Measurements from ENCODE around the gene MRPL51. TPM values are rescaled to one million over a fixed set of nuclear protein-coding genes. Genes with fewer than 3 reads are reported as not detected.

Gene MRPL51
- total RNA-seq: 84.3 and 96.9 TPM in 2 replicates

GRCh38 chr12:6492838-6493496, at the start of gene MRPL51:
Gene MRPL51, minus strand, starts transcription at chr12:6493262. Its CDS starts 126 bp downstream, at chr12:6493136.

GRCh38 chr12:6533923-6534694, 41.0 kb upstream of the MRPL51 start, which contains the start of gene GAPDH:
Gene GAPDH, plus strand, starts transcription at chr12:6534517. Its CDS starts 316 bp downstream, at chr12:6534833.

GRCh38 chr12:6493497-6494257, 615 bp upstream of the MRPL51 start, which contains the start of gene NCAPD2:
Gene NCAPD2, plus strand, starts transcription at chr12:6494102. Its CDS starts 997 bp downstream, at chr12:6495099.

GRCh38 chr12:6470375-6471163, 22.5 kb downstream of the MRPL51 start, which contains the start of gene VAMP1:
Gene VAMP1, minus strand, starts transcription at chr12:6470677. Its CDS starts 146 bp downstream, at chr12:6470531.

GRCh38 chr12:6451348-6452244, 41.5 kb downstream of the MRPL51 start, which contains the start of gene TAPBPL:
Gene TAPBPL, plus strand, starts transcription at chr12:6452042. Its CDS starts 207 bp downstream, at chr12:6452249.

GRCh38 chr12:6444704-6445688, 48.1 kb downstream of the MRPL51 start, which contains the start of gene CD27:
Gene CD27, plus strand, starts transcription at chr12:6444955. Its CDS starts 141 bp downstream, at chr12:6445096.

Other genes with a start within 250 kb of the MRPL51 start
- gene PLEKHG6, start 182.6 kb downstream of the MRPL51 start, total RNA-seq: 0.11 TPM in 1 of 2 replicates, not detected in the other
- 327 and 342 TPM in 2 replicates for gene TNFRSF1A, start 151.2 kb downstream of the MRPL51 start, total RNA-seq
- 1.4 and 1.6 TPM in 2 replicates for gene SCNN1A, start 117.7 kb downstream of the MRPL51 start, total RNA-seq
- gene LTBR, start 109.1 kb downstream of the MRPL51 start, total RNA-seq: 98.3 and 132 TPM in 2 replicates
- 0.22 TPM in 1 of 2 replicates, not detected in the other for gene CD27, start 48.3 kb downstream of the MRPL51 start, total RNA-seq
- gene TAPBPL, start 41.2 kb downstream of the MRPL51 start, total RNA-seq: 9.9 and 13.9 TPM in 2 replicates
- gene VAMP1, start 22.6 kb downstream of the MRPL51 start, total RNA-seq: 8.4 and 9.6 TPM in 2 replicates
- gene NCAPD2, start 840 bp upstream of the MRPL51 start, total RNA-seq: 31.0 and 40.4 TPM in 2 replicates
- 6,743 and 9,393 TPM in 2 replicates for gene GAPDH, start 41.3 kb upstream of the MRPL51 start, total RNA-seq
- gene IFFO1, start 62.8 kb upstream of the MRPL51 start, total RNA-seq: 12.4 and 17.2 TPM in 2 replicates
- 20.1 and 23.3 TPM in 2 replicates for gene NOP2, start 75.0 kb upstream of the MRPL51 start, total RNA-seq
- 210 and 211 TPM in 2 replicates for gene CHD4, start 114.1 kb upstream of the MRPL51 start, total RNA-seq
- gene LPAR5, start 142.7 kb upstream of the MRPL51 start, total RNA-seq: not detected in 2 replicates
- 0.26 and 0.76 TPM in 2 replicates for gene ACRBP, start 154.2 kb upstream of the MRPL51 start, total RNA-seq
- gene ING4, start 169.9 kb upstream of the MRPL51 start, total RNA-seq: 28.4 and 43.7 TPM in 2 replicates
- 22.9 and 26.8 TPM in 2 replicates for gene ZNF384, start 196.1 kb upstream of the MRPL51 start, total RNA-seq
- gene PIANP, start 207.6 kb upstream of the MRPL51 start, total RNA-seq: 0.11 and 0.13 TPM in 2 replicates
- gene COPS7A, start 230.8 kb upstream of the MRPL51 start, total RNA-seq: 71.5 and 77.6 TPM in 2 replicates